ENCODE results near the gene ARRDC3. TPM values are rescaled to one million over a fixed set of nuclear protein-coding genes. Genes with fewer than 3 reads are reported as not detected.
A peak's percentile ranks its signal among the peaks of the same experiment; 100 is the strongest.

Gene ARRDC3
- total and polyA plus RNA-seq, 9 of the 15 experiments (the other 6 are each of a cell fraction or from before 2014, with no cell fraction given) = 15.3 to 58.1 (median 39.4) TPM

GRCh38 chr5:91379246-91379913, 3.7 kb downstream of the ARRDC3 start (continued):
- no peak for TF ChIP-seq ZFX (CRISPR knock-in tag; IDR thresholded peaks at IDR 0.05)
- no peak for TF ChIP-seq SAFB (IDR thresholded peaks at IDR 0.05; ENCODE audit: borderline replicate concordance, low read depth, low read length)
- TF ChIP-seq, protein P1, sequence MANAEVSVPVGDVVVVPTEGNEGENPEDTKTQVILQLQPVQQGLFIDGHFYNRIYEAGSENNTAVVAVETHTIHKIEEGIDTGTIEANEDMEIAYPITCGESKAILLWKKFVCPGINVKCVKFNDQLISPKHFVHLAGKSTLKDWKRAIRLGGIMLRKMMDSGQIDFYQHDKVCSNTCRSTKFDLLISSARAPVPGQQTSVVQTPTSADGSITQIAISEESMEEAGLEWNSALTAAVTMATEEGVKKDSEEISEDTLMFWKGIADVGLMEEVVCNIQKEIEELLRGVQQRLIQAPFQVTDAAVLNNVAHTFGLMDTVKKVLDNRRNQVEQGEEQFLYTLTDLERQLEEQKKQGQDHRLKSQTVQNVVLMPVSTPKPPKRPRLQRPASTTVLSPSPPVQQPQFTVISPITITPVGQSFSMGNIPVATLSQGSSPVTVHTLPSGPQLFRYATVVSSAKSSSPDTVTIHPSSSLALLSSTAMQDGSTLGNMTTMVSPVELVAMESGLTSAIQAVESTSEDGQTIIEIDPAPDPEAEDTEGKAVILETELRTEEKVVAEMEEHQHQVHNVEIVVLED (CRISPR knock-in tag; IDR thresholded peaks at IDR 0.05) = no peak
- no peak for TF ChIP-seq GTF2F1 (IDR thresholded peaks at IDR 0.05; ENCODE audit: low read depth, low read length)
- TF ChIP-seq, protein P2, sequence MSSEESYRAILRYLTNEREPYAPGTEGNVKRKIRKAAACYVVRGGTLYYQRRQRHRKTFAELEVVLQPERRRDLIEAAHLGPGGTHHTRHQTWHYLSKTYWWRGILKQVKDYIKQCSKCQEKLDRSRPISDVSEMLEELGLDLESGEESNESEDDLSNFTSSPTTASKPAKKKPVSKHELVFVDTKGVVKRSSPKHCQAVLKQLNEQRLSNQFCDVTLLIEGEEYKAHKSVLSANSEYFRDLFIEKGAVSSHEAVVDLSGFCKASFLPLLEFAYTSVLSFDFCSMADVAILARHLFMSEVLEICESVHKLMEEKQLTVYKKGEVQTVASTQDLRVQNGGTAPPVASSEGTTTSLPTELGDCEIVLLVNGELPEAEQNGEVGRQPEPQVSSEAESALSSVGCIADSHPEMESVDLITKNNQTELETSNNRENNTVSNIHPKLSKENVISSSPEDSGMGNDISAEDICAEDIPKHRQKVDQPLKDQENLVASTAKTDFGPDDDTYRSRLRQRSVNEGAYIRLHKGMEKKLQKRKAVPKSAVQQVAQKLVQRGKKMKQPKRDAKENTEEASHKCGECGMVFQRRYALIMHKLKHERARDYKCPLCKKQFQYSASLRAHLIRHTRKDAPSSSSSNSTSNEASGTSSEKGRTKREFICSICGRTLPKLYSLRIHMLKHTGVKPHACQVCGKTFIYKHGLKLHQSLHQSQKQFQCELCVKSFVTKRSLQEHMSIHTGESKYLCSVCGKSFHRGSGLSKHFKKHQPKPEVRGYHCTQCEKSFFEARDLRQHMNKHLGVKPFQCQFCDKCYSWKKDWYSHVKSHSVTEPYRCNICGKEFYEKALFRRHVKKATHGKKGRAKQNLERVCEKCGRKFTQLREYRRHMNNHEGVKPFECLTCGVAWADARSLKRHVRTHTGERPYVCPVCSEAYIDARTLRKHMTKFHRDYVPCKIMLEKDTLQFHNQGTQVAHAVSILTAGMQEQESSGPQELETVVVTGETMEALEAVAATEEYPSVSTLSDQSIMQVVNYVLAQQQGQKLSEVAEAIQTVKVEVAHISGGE (CRISPR knock-in tag; IDR thresholded peaks at IDR 0.05) = no peak
- 0 out of 4 replicates have a peak, but pooled peaks of 1 of the 2 experiments have one; percentile 28 for TF ChIP-seq ZNF318 (IDR thresholded peaks at IDR 0.05; ENCODE audit: borderline replicate concordance in 1 of 2, low read depth in 1 of 2)
- no peak for TF ChIP-seq SP2 (IDR thresholded peaks at IDR 0.05; ENCODE audit: extremely low read depth, low read depth, low read length, poor library complexity, severe bottlenecking)
- no peak for TF ChIP-seq ZNF717 (CRISPR knock-in tag; IDR thresholded peaks at IDR 0.05)
- TF ChIP-seq MXD1 (CRISPR knock-in tag; IDR thresholded peaks at IDR 0.05; ENCODE audit: borderline replicate concordance, poor library complexity, severe bottlenecking) = no peak
